ENCODE results near the gene PRKCE. TPM values are rescaled to one million over a fixed set of nuclear protein-coding genes. Genes with fewer than 3 reads are reported as not detected.

The PRKCE gene
- total RNA-seq, 1 experiment from 2014 or later, result 14.8 TPM

GRCh38 chr2:45799679-45800381 is 148.4 kb downstream of the PRKCE start:
- POLR2A ChIA-PET, result no interaction called here
- TF ChIP-seq SRF (IDR thresholded peaks at IDR 0.05; ENCODE audit: low read depth), result no peak
- TF ChIP-seq, protein P1, sequence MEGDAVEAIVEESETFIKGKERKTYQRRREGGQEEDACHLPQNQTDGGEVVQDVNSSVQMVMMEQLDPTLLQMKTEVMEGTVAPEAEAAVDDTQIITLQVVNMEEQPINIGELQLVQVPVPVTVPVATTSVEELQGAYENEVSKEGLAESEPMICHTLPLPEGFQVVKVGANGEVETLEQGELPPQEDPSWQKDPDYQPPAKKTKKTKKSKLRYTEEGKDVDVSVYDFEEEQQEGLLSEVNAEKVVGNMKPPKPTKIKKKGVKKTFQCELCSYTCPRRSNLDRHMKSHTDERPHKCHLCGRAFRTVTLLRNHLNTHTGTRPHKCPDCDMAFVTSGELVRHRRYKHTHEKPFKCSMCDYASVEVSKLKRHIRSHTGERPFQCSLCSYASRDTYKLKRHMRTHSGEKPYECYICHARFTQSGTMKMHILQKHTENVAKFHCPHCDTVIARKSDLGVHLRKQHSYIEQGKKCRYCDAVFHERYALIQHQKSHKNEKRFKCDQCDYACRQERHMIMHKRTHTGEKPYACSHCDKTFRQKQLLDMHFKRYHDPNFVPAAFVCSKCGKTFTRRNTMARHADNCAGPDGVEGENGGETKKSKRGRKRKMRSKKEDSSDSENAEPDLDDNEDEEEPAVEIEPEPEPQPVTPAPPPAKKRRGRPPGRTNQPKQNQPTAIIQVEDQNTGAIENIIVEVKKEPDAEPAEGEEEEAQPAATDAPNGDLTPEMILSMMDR (IDR thresholded peaks at IDR 0.05 in 2 of 3, conservative IDR thresholded peaks at IDR 0.05 in 1 of 3; ENCODE audit: borderline replicate concordance in 1 of 3, insufficient read depth in 1 of 3, low read depth in 2 of 3, low read length in 2 of 3), result no peak
- TF ChIP-seq RAD21 (IDR thresholded peaks at IDR 0.05; ENCODE audit: low read depth), result no peak
- TF ChIP-seq, protein P2, sequence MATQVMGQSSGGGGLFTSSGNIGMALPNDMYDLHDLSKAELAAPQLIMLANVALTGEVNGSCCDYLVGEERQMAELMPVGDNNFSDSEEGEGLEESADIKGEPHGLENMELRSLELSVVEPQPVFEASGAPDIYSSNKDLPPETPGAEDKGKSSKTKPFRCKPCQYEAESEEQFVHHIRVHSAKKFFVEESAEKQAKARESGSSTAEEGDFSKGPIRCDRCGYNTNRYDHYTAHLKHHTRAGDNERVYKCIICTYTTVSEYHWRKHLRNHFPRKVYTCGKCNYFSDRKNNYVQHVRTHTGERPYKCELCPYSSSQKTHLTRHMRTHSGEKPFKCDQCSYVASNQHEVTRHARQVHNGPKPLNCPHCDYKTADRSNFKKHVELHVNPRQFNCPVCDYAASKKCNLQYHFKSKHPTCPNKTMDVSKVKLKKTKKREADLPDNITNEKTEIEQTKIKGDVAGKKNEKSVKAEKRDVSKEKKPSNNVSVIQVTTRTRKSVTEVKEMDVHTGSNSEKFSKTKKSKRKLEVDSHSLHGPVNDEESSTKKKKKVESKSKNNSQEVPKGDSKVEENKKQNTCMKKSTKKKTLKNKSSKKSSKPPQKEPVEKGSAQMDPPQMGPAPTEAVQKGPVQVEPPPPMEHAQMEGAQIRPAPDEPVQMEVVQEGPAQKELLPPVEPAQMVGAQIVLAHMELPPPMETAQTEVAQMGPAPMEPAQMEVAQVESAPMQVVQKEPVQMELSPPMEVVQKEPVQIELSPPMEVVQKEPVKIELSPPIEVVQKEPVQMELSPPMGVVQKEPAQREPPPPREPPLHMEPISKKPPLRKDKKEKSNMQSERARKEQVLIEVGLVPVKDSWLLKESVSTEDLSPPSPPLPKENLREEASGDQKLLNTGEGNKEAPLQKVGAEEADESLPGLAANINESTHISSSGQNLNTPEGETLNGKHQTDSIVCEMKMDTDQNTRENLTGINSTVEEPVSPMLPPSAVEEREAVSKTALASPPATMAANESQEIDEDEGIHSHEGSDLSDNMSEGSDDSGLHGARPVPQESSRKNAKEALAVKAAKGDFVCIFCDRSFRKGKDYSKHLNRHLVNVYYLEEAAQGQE (IDR thresholded peaks at IDR 0.05; ENCODE audit: low read depth), result no peak

More at GRCh38 chr2:45799679-45800381, 148.4 kb downstream of the PRKCE start:
- H3K9me3 ChIP-seq (ENCODE audit: control insufficient read depth in 1 of 2, insufficient read depth in 1 of 2, low read depth in 1 of 2, low read length in 2 of 2), result no peaks in the 10 kb centered on the region
- intact Hi-C loops (cut with micrococcal nuclease), result no loop called here
- H3K36me3 ChIP-seq (ENCODE audit: control insufficient read depth in 1 of 2, insufficient read depth in 2 of 2, low read length in 2 of 2), result no peaks in the 10 kb centered on the region
- H3K4me2 ChIP-seq (ENCODE audit: low read length), result no peak overlapping the region
- RAD21 ChIA-PET (ENCODE audit: low non-redundant PET in 1 of 2, low total read pairs in 2 of 2, uncharacterized antibody in 2 of 2, unreplicated experiment in 2 of 2), result interaction anchor here in 1 of 2 experiments (0.6 kb wide), 1 partner anchor 306 kb away, joined by 4 read pairs; no protein-coding TSS in a partner anchor
- H3K79me2 ChIP-seq (ENCODE audit: insufficient read depth, low read length), result peaks cover 3% of the 10 kb centered on the region; the same call in 1 of the 2 replicates
- H3K27ac ChIP-seq (ENCODE audit: low read depth, low read length), result no peak overlapping the region
- H3K9me2 ChIP-seq (ENCODE audit: insufficient read depth), result no peaks in the 10 kb centered on the region
- CTCF ChIA-PET, result interaction anchor here (3.3 kb wide), 1 partner anchor 21 kb away, joined by 12 read pairs; no protein-coding TSS in a partner anchor
- no TSS peak for BruUV-seq (replicated peaks)
- no peak overlapping the region for H2AFZ ChIP-seq (ENCODE audit: low read depth, low read length, poor library complexity, severe bottlenecking)
- H4K20me1 ChIP-seq (ENCODE audit: insufficient read depth), result peaks cover 3% of the 10 kb centered on the region; the same call in 1 of the 2 replicates
- H3K4me3 ChIP-seq (replicated peaks in 1 of 2; ENCODE audit: low read depth in 1 of 2, low read length in 2 of 2), result no peak overlapping the region
- DNase-seq (ENCODE audit: low read depth, low spot score) (no peak), ATAC-seq (no peak)
- no peak overlapping the region for H3K9ac ChIP-seq (ENCODE audit: low read length)
- no peaks in the 10 kb centered on the region for H3K27me3 ChIP-seq (ENCODE audit: insufficient read depth, low read length)
- H3K4me1 ChIP-seq (ENCODE audit: control insufficient read depth in 1 of 2, insufficient read depth in 2 of 2, low read length in 2 of 2), result no peaks in the 10 kb centered on the region
